ENCODE results near the gene SGCD. TPM values are rescaled to one million over a fixed set of nuclear protein-coding genes. Genes with fewer than 3 reads are reported as not detected.

Gene SGCD
- total RNA-seq, 2 experiments from 2014 or later = not detected

GRCh38 chr5:156686796-156687195 lies 359.8 kb downstream of the SGCD start:
- H3K4me1 Mint-ChIP-seq = peaks cover 2% of the 10 kb centered on the region
- no peaks in the 10 kb centered on the region for H3K36me3 Mint-ChIP-seq
- DNase-seq = no peak
- no peak overlapping the region for H3K27ac Mint-ChIP-seq
- peaks cover 31% of the 10 kb centered on the region for H3K27me3 Mint-ChIP-seq
- H3K4me3 Mint-ChIP-seq = no peak overlapping the region
- H3K9me3 Mint-ChIP-seq = no peaks in the 10 kb centered on the region

GRCh38 chr5:156687514-156687913 lies 360.6 kb downstream of the SGCD start:
- H3K4me1 Mint-ChIP-seq = peaks cover 2% of the 10 kb centered on the region
- no peak overlapping the region for H3K27ac Mint-ChIP-seq
- H3K36me3 Mint-ChIP-seq = no peaks in the 10 kb centered on the region
- H3K4me3 Mint-ChIP-seq = no peak overlapping the region
- H3K27me3 Mint-ChIP-seq = peaks cover 31% of the 10 kb centered on the region
- no peak for DNase-seq
- no peaks in the 10 kb centered on the region for H3K9me3 Mint-ChIP-seq

- DNase-seq = no peak
- Mint-ChIP-seq H3K27me3 (peaks cover 18% of the 10 kb centered on the region), H3K27ac (no peak overlapping the region), H3K9me3 (no peaks in the 10 kb centered on the region), H3K36me3 (peaks cover 1% of the 10 kb centered on the region), H3K4me1 (no peaks in the 10 kb centered on the region), H3K4me3 (no peak overlapping the region)
Observed at GRCh38 chr5:156691572-156691971, 364.6 kb downstream of the SGCD start.

- no peak for DNase-seq
- no peak overlapping the region for H3K27ac Mint-ChIP-seq
- no peak overlapping the region for H3K4me3 Mint-ChIP-seq
- H3K27me3 Mint-ChIP-seq = peaks cover 6% of the 10 kb centered on the region
- H3K36me3 Mint-ChIP-seq = peaks cover 1% of the 10 kb centered on the region
- H3K4me1 Mint-ChIP-seq = no peaks in the 10 kb centered on the region
- no peaks in the 10 kb centered on the region for H3K9me3 Mint-ChIP-seq
Observed at GRCh38 chr5:156693113-156693512, 366.1 kb downstream of the SGCD start.

- Mint-ChIP-seq H3K27ac (no peak overlapping the region), H3K4me3 (no peak overlapping the region), H3K9me3 (no peaks in the 10 kb centered on the region), H3K36me3 (peaks cover 1% of the 10 kb centered on the region), H3K4me1 (no peaks in the 10 kb centered on the region), H3K27me3 (peaks cover under 1% of the 10 kb centered on the region)
- no peak for DNase-seq
Observed at GRCh38 chr5:156694598-156694997, 367.6 kb downstream of the SGCD start.

- Mint-ChIP-seq H3K4me3 (no peak overlapping the region), H3K27ac (no peak overlapping the region), H3K9me3 (no peaks in the 10 kb centered on the region), H3K4me1 (no peaks in the 10 kb centered on the region), H3K36me3 (peaks cover 1% of the 10 kb centered on the region), H3K27me3 (peaks cover 4% of the 10 kb centered on the region)
- no peak for DNase-seq
Observed at GRCh38 chr5:156695774-156696173, 368.8 kb downstream of the SGCD start.

- Mint-ChIP-seq H3K36me3 (peaks cover 1% of the 10 kb centered on the region), H3K4me3 (no peak overlapping the region), H3K27ac (no peak overlapping the region), H3K9me3 (no peaks in the 10 kb centered on the region), H3K4me1 (no peaks in the 10 kb centered on the region), H3K27me3 (peaks cover 4% of the 10 kb centered on the region)
- DNase-seq = no peak
Observed at GRCh38 chr5:156698323-156698722, 371.4 kb downstream of the SGCD start.

- Mint-ChIP-seq H3K9me3 (no peaks in the 10 kb centered on the region), H3K27ac (no peak overlapping the region), H3K36me3 (peaks cover 1% of the 10 kb centered on the region), H3K4me1 (no peaks in the 10 kb centered on the region), H3K4me3 (no peak overlapping the region), H3K27me3 (peaks cover 4% of the 10 kb centered on the region)
- no peak for DNase-seq
Observed at GRCh38 chr5:156699147-156699546, 372.2 kb downstream of the SGCD start.

GRCh38 chr5:156704139-156704538 lies 377.2 kb downstream of the SGCD start:
- no peak overlapping the region for H3K27ac Mint-ChIP-seq

GRCh38 chr5:156706631-156707030 lies 379.7 kb downstream of the SGCD start:
- no peak overlapping the region for H3K4me3 Mint-ChIP-seq
- no peaks in the 10 kb centered on the region for H3K36me3 Mint-ChIP-seq
- no peak overlapping the region for H3K27ac Mint-ChIP-seq
- no peaks in the 10 kb centered on the region for H3K9me3 Mint-ChIP-seq
- no peak for DNase-seq
- H3K27me3 Mint-ChIP-seq = peaks cover 15% of the 10 kb centered on the region
- no peaks in the 10 kb centered on the region for H3K4me1 Mint-ChIP-seq

More at GRCh38 chr5:156704139-156704538, 377.2 kb downstream of the SGCD start:
- DNase-seq = no peak
- Mint-ChIP-seq H3K36me3 (no peaks in the 10 kb centered on the region), H3K4me1 (no peaks in the 10 kb centered on the region), H3K4me3 (no peak overlapping the region), H3K9me3 (no peaks in the 10 kb centered on the region), H3K27me3 (peaks cover 13% of the 10 kb centered on the region)

GRCh38 chr5:156707750-156708149 lies 380.8 kb downstream of the SGCD start:
- Mint-ChIP-seq H3K4me1 (no peaks in the 10 kb centered on the region), H3K27me3 (peaks cover 19% of the 10 kb centered on the region), H3K4me3 (no peak overlapping the region), H3K9me3 (no peaks in the 10 kb centered on the region), H3K27ac (no peak overlapping the region), H3K36me3 (no peaks in the 10 kb centered on the region)
- no peak for DNase-seq

GRCh38 chr5:156715287-156715686 lies 388.3 kb downstream of the SGCD start:
- Mint-ChIP-seq H3K4me3 (no peak overlapping the region), H3K4me1 (no peaks in the 10 kb centered on the region), H3K27me3 (peaks cover 10% of the 10 kb centered on the region), H3K9me3 (no peaks in the 10 kb centered on the region), H3K36me3 (no peaks in the 10 kb centered on the region), H3K27ac (no peak overlapping the region)
- DNase-seq = no peak

- H3K4me3 Mint-ChIP-seq = no peak overlapping the region
- DNase-seq = no peak
- H3K4me1 Mint-ChIP-seq = no peaks in the 10 kb centered on the region
- H3K27me3 Mint-ChIP-seq = peaks cover 4% of the 10 kb centered on the region
- H3K36me3 Mint-ChIP-seq = no peaks in the 10 kb centered on the region
- H3K9me3 Mint-ChIP-seq = no peaks in the 10 kb centered on the region
- no peak overlapping the region for H3K27ac Mint-ChIP-seq
Observed at GRCh38 chr5:156716591-156717380, 389.8 kb downstream of the SGCD start.

GRCh38 chr5:156718985-156719384 lies 392.0 kb downstream of the SGCD start:
- Mint-ChIP-seq H3K27ac (no peak overlapping the region), H3K36me3 (no peaks in the 10 kb centered on the region), H3K4me3 (no peak overlapping the region), H3K27me3 (no peaks in the 10 kb centered on the region), H3K9me3 (no peaks in the 10 kb centered on the region), H3K4me1 (no peaks in the 10 kb centered on the region)
- DNase-seq = no peak

GRCh38 chr5:156722358-156722757 lies 395.4 kb downstream of the SGCD start:
- H3K36me3 Mint-ChIP-seq = no peaks in the 10 kb centered on the region
- no peak for DNase-seq
- H3K4me1 Mint-ChIP-seq = no peaks in the 10 kb centered on the region
- no peaks in the 10 kb centered on the region for H3K9me3 Mint-ChIP-seq
- H3K4me3 Mint-ChIP-seq = no peak overlapping the region
- no peak overlapping the region for H3K27ac Mint-ChIP-seq
- H3K27me3 Mint-ChIP-seq = no peaks in the 10 kb centered on the region

GRCh38 chr5:156735477-156735876 lies 408.5 kb downstream of the SGCD start:
- Mint-ChIP-seq H3K4me1 (peaks cover 6% of the 10 kb centered on the region), H3K27ac (no peak overlapping the region), H3K36me3 (no peaks in the 10 kb centered on the region), H3K27me3 (peaks cover 7% of the 10 kb centered on the region), H3K9me3 (no peaks in the 10 kb centered on the region), H3K4me3 (no peak overlapping the region)
- DNase-seq = no peak

All from activated naive CD8-positive, alpha-beta T cell treated with anti-CD3 and anti-CD28 coated beads for 36 hours (primary cell).